SIG-M5 treated with dmso at 0.1 percent for 504 hours (cell line): ENCODE data around the gene ING4.

ENCODE experiments used
- DNase-seq: peaks from one replicate; lab custom pipeline; 2025; ENCODE audit not compliant: unreplicated experiment; lab: John Stamatoyannopoulos, UW

The ING4 gene

DNA sequence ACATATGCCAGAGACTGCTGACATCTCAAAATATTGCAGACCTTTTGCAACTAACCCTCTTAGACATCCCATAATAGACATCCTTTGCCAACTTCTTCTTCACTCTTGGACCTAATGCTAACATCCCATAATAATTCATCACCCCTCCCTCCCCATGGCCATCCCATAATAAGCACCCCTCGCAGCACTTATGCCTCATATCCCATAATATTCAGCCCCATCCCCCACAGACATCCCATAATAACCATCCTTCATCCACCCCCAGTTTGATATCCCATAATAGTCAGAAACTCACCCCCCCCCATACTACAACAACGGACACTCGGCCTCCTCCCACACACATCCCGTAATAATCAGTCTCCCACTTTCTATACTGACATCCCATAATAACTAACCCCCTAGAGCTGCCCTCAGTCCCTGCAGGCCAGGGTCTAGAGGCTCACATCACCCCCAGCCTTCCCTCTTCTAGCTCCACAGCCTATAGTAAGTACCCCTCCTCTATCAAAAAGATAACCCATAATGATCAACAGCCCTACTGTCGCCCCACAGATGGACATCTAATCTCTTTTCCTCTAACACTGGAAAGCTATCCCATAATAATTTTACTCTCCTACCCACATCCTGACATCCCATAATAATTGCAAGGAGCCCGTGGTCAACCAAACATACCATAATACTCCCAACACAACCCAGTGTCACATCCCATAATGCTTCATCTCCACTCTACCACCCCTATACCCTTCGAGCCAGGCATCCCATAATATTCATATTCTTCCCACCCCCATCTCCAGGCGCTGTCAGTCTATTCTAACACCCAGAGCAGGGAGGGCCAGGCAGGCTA is 54.9 kb downstream of the ING4 start:
- DNase-seq: peak; percentile 87

DNA sequence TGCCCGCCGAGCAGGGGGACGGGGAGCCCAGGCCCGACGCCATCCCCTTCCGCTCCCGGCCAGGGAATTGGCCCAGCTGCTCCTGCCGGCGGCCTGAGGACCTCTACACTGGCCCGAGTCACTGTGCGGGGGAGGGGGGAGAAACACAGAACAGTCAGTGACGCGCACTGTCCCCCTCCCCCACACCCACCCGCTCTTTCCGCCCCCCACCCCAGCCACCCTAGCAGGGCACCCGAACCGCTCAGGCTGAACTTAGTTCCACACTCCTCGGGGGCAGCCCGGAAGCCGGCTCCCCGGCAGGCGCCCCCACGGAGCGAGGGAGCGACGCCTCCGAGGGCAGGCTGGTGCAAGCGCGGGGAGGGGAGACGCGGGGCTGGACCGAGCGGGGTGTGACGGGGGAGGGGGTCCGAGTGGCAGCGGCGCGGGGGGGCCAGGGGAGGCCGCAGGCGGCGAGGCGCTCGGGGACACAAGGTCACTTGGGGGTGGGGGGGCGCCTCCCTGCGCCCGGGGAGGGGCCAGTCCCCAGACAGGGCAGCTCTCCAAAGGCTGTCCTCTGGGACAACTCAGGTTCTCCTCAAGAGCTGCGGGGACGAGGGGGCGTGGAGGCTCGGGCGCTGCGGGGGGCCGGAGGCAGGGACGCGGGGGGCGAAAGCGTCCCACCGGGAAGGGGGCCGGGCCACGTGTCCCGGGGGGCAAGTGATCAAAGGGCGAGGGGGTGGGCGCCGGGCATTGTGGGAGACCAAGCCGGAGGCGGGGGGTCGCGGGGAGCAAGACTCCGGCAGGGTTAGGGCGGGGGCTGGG is 56.4 kb downstream of the ING4 start:
- DNase-seq: peak; percentile 37

DNA sequence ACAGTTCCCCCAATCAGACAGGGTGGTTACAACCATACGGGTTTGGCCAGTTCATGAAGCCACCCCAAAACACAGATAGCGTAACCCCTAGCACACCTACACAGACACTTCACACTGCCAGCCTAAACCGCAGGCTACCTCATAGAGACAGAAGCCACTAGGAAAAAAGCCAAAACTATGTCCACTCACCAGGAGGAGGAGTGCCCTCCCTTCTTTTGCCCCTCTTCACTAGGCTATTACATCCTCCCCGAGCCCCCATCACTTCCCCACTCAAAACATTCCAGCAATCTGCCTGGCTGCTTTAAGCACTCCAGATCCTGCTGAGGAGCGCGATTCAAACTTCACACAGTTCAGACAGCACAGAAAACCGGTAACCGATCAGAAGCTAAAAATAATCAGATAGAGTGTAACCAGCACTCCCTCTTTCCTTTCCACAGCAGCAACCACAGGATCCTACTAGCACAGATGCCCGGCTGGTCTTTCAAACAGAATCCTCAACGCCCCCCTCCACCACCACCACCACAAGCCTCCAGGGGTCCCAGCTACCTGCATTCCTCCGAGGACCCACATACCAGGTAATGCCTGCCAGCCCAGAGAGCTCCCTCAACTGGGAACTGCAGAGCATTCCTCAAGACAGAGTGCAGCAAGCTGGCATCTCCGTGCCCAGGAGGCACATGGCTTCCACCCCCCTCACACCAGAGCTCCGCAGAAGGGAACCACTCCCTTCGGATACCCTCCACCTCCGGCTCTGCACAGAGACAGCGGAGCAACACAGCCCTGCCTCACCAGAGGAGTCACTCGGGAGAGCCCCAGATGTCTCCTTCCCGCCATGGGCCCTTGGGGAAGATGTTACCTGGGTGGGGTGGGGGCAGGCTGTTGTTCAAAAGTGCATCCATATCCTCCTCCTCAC is 57.2 kb downstream of the ING4 start:
- no peak for DNase-seq

DNA sequence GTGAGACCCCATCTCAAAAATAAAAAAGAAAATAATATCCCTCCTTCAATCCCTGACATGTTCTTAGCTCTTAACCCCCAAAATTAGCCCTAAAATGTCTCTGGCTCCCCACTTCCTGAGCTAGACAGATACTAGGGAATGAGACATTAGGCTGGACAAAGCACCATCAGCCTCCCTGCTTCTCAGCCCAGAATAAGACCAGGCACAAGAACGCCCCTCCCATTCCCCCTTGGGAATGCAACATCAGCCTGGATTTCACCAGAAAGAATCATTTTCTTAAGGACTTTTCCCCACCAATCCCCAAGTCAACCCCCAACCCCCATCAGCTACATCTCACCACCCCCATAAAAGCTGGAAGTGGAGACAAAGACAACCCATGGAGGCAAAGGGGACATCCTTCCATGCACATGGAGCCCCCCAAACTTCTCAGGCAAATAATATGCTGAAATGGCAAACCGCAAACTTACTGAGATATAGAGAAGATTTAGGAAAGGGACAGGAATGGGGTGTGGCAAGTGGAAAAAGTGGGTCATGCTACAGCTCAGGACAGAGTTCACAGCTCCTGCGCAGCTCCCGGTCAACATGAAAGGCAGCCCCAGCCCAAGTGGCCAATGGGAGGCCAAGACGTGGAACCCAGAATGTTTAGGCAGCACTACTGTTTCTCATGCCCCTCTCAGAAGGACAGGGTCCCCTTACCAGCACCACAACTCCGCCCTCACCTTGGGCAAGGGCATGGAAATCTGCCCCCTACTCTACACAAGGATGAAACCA is 58.5 kb downstream of the ING4 start:
- no peak for DNase-seq

DNA sequence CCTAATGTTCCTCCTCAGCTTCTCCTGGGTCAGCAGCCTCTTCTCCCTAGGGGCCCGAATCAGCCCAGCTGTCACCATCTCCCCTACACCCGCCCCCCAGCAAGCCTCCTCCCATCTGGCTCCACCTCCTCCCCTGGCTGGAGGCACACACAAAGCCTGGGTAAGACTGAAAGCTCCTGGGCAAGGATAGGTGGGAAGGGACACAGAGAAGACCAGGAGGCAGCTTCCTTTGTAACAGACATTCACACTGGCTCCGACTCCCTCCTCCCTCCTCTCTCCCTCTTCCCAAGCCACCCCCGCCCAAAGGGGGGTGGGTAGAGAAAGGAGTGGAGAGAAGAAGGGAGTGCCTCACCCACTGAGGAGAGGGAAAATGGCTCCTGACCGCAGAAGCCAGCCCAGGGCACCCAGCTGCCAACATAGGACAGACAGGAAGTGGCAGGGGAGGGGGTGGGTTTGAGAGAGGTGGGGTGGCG is 59.8 kb downstream of the ING4 start:
- no peak for DNase-seq

DNA sequence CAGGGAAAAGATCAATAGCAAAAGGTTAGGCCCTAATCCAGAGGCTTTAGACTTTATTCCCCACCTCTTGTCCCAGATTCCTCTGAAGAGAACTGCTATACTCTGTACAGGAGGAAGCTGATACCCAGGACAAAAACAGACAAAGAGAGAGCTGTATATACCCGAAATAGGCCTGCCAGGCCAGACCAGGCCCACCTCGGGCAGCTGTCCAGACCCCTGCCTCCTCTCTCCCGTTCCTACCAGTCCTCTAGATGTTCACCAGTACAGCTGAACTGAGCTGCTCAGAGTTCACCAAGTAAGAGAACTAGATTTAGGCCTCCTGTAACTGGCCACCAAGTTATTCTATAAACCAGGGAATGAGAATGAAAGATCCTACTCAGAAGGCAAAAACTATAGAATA is 60.4 kb downstream of the ING4 start:
- no peak for DNase-seq
